H1 (cell line): ENCODE data around the gene TFB1M. TPM values are rescaled to one million over a fixed set of nuclear protein-coding genes. Genes with fewer than 3 reads are reported as not detected.
A peak's percentile ranks its signal among the peaks of the same experiment; 100 is the strongest.

ENCODE experiments used
- CTCF ChIA-PET: fragments of 300-600 bp; sonication (Branson Sonifier 250); formaldehyde crosslinking; loops from one replicate; lab custom pipeline; 2021; ENCODE audit not compliant: partially characterized antibody; lab: Charles Lee
- POLR2A ChIA-PET: fragments of 300-600 bp; sonication (Branson Sonifier 250); formaldehyde crosslinking; loops from one replicate; lab custom pipeline; 2021; ENCODE audit warnings: inconsistent platforms; ENCODE audit not compliant: partially characterized antibody; lab: Charles Lee
- DNase-seq, 2 experiments: peaks; one replicate each; pipeline versions ENCODE4 v3.0.0 to v3.0.0-alpha.2; 2010 to 2022; ENCODE audit warnings: low spot score in 2 of 2, low read depth in 1 of 2, mixed read lengths in 1 of 2
- FAIRE-seq: peaks from 2 replicates; lab custom pipeline; 2011; peaks lifted over from hg19 to GRCh38; lab: Jason Lieb, UNC
- H2AFZ ChIP-seq: 2 replicates; pipeline ENCODE4 v1.8.1; 2012; ENCODE audit warnings: low read length, inconsistent platforms
- H2AK5ac ChIP-seq: 2 replicates; pipeline ENCODE4 v1.6.1; 2013; ENCODE audit warnings: low read depth, low read length
- H2BK120ac ChIP-seq: replicated peaks from 2 replicates; pipeline ENCODE3; 2013; ENCODE audit warnings: low read depth, low read length, inconsistent platforms
- H2BK12ac ChIP-seq: 2 replicates; pipeline ENCODE4 v1.6.1; 2013; ENCODE audit warnings: low read depth, low read length
- H2BK15ac ChIP-seq: 2 replicates; pipeline ENCODE4 v1.6.1; 2013; ENCODE audit warnings: low read length
- H2BK20ac ChIP-seq: 2 replicates; pipeline ENCODE4 v1.6.1; 2013; ENCODE audit warnings: low read length
- H2BK5ac ChIP-seq: 2 replicates; pipeline ENCODE4 v1.6.1; 2013; ENCODE audit warnings: low read depth, low read length
- H3K14ac ChIP-seq: 2 replicates; pipeline ENCODE4 v1.6.1; 2013; ENCODE audit warnings: inconsistent platforms; ENCODE audit not compliant: insufficient read length
- H3K18ac ChIP-seq: 2 replicates; pipeline ENCODE4 v1.6.1; 2013; ENCODE audit warnings: low read length; ENCODE audit errors: extremely low read depth
- H3K23ac ChIP-seq: 2 replicates; pipeline ENCODE4 v1.6.1; 2013; ENCODE audit warnings: inconsistent platforms; ENCODE audit not compliant: insufficient read length
- H3K23me2 ChIP-seq: 2 replicates; pipeline ENCODE4 v1.6.1; 2013; ENCODE audit warnings: low read depth, low read length
- H3K27ac ChIP-seq: 2 replicates; pipeline ENCODE4 v1.6.1; 2011; ENCODE audit warnings: low read depth, low read length, inconsistent platforms
- H3K27me3 ChIP-seq, 4 experiments: replicated peaks in 1 of 4; 1 replicate in 1 of 4; 2 replicates in 3 of 4; pipeline versions ENCODE4 v1.6.1 to v1.8.1; 2011 to 2013; ENCODE audit warnings: low read length in 3 of 4, mild to moderate bottlenecking in 3 of 4, inconsistent platforms in 2 of 4, mixed read lengths in 2 of 4, moderate library complexity in 1 of 4; ENCODE audit not compliant: control insufficient read depth in 3 of 4, insufficient read depth in 3 of 4; ENCODE audit errors: extremely low read depth in 1 of 4
- H3K36me3 ChIP-seq, 4 experiments: 2 replicates each; pipeline versions ENCODE4 v1.6.1 to v1.8.1; 2011 to 2013; ENCODE audit warnings: mild to moderate bottlenecking in 4 of 4, low read length in 3 of 4, moderate library complexity in 2 of 4, control low read depth in 1 of 4, inconsistent platforms in 1 of 4; ENCODE audit not compliant: insufficient read depth in 4 of 4, control insufficient read depth in 2 of 4
- H3K4ac ChIP-seq: replicated peaks from 2 replicates; pipeline ENCODE3; 2013; ENCODE audit warnings: low read length, low read depth, mixed read lengths, inconsistent platforms; ENCODE audit not compliant: insufficient read length
- H3K4me1 ChIP-seq, 4 experiments: replicated peaks in 1 of 4; 1 replicate in 1 of 4; 2 replicates in 3 of 4; pipeline versions ENCODE4 v1.6.1 to v1.8.1; 2011 to 2013; ENCODE audit warnings: low read length in 3 of 4, inconsistent platforms in 2 of 4, mixed read lengths in 1 of 4; ENCODE audit not compliant: insufficient read depth in 4 of 4, control insufficient read depth in 3 of 4
- H3K4me2 ChIP-seq, 2 experiments: 2 replicates each; pipeline versions ENCODE4 v1.6.1 to v1.8.1; 2011 to 2013; ENCODE audit warnings: low read depth in 2 of 2, low read length in 2 of 2, control low read depth in 1 of 2, inconsistent platforms in 1 of 2, mild to moderate bottlenecking in 1 of 2; ENCODE audit not compliant: insufficient read depth in 1 of 2
- H3K4me3 ChIP-seq, 4 experiments: fragments of 200-600, 300-600 bp in 1 of 4; sonication (generic), shearing (Covaris generic), sonication (Bioruptor Twin) in 1 of 4; 2 replicates each; pipeline versions ENCODE4 v1.5.1 to v1.8.1; 2011 to 2016; ENCODE audit warnings: low read length in 4 of 4, low read depth in 3 of 4, control low read depth in 2 of 4, inconsistent platforms in 2 of 4, mild to moderate bottlenecking in 2 of 4, mixed read lengths in 1 of 4, moderate library complexity in 1 of 4; ENCODE audit not compliant: insufficient read depth in 2 of 4; ENCODE audit errors: extremely low read depth in 1 of 4
- H3K56ac ChIP-seq: replicated peaks from 2 replicates; pipeline ENCODE3; 2013; ENCODE audit warnings: low read depth, mild to moderate bottlenecking, mixed read lengths, low read length, inconsistent platforms; ENCODE audit not compliant: insufficient read length
- H3K79me1 ChIP-seq: 2 replicates; pipeline ENCODE4 v1.6.1; 2013; ENCODE audit warnings: low read depth, low read length, control low read depth
- H3K79me2 ChIP-seq, 2 experiments: 2 replicates each; pipeline versions ENCODE4 v1.6.1 to v1.8.1; 2012 to 2013; ENCODE audit warnings: low read length in 2 of 2, mild to moderate bottlenecking in 2 of 2, inconsistent platforms in 1 of 2; ENCODE audit not compliant: insufficient read depth in 2 of 2, control insufficient read depth in 1 of 2
- H3K9ac ChIP-seq, 4 experiments: replicated peaks in 1 of 4; 1 replicate in 1 of 4; 2 replicates in 3 of 4; pipeline versions ENCODE4 v1.6.1 to v1.8.1; 2011 to 2013; ENCODE audit warnings: low read depth in 3 of 4, low read length in 3 of 4, control low read depth in 2 of 4, mild to moderate bottlenecking in 2 of 4, moderate library complexity in 2 of 4, inconsistent platforms in 1 of 4; ENCODE audit errors: extremely low read depth in 1 of 4
- H3K9me3 ChIP-seq, 2 experiments: 2 replicates each; pipeline versions ENCODE4 v1.6.1 to v1.8.1; 2012 to 2013; ENCODE audit warnings: mild to moderate bottlenecking in 2 of 2, moderate library complexity in 2 of 2, control low read depth in 1 of 2, inconsistent platforms in 1 of 2, low read depth in 1 of 2, low read length in 1 of 2, mixed read lengths in 1 of 2; ENCODE audit not compliant: insufficient read depth in 2 of 2
- H4K20me1 ChIP-seq, 2 experiments: replicated peaks in 1 of 2; 2 replicates each; pipeline versions ENCODE3 to v1.8.1; 2011 to 2013; ENCODE audit warnings: inconsistent platforms in 2 of 2, low read length in 2 of 2, mild to moderate bottlenecking in 1 of 2; ENCODE audit not compliant: insufficient read depth in 2 of 2, control insufficient read depth in 1 of 2
- H4K5ac ChIP-seq: 2 replicates; pipeline ENCODE4 v1.6.1; 2013; ENCODE audit warnings: low read length, low read depth, mixed read lengths, inconsistent platforms; ENCODE audit not compliant: insufficient read length
- H4K8ac ChIP-seq: 2 replicates; pipeline ENCODE4 v1.8.0; 2013; ENCODE audit warnings: mild to moderate bottlenecking, moderate library complexity, low read length, inconsistent platforms; ENCODE audit not compliant: insufficient read depth; ENCODE audit errors: extremely low read depth
- H4K91ac ChIP-seq: replicated peaks from 2 replicates; pipeline ENCODE3; 2013; ENCODE audit warnings: low read length, mixed read lengths, inconsistent platforms; ENCODE audit not compliant: insufficient read length
- BRCA1 ChIP-seq: IDR thresholded peaks from 2 replicates; pipeline ENCODE4 v1.6.1; 2012; ENCODE audit warnings: low read depth, low read length, improper control_type of control experiment
- CREB1 ChIP-seq: IDR thresholded peaks from 2 replicates; pipeline ENCODE4 v1.6.1; 2012; ENCODE audit warnings: inconsistent platforms
- CTBP2 ChIP-seq: IDR thresholded peaks from 2 replicates; pipeline ENCODE4 v1.7.0; 2011; ENCODE audit warnings: borderline replicate concordance, mild to moderate bottlenecking, moderate library complexity, mixed read lengths, low read length; ENCODE audit not compliant: insufficient read depth, insufficient read length
- GABPA ChIP-seq: IDR thresholded peaks from 2 replicates; pipeline ENCODE4 v1.6.1; 2011; ENCODE audit warnings: mild to moderate bottlenecking, low read length, moderate library complexity, borderline replicate concordance; ENCODE audit not compliant: insufficient read depth
- GTF2F1 ChIP-seq: IDR thresholded peaks from 2 replicates; pipeline ENCODE4 v1.6.1; 2012; ENCODE audit warnings: low read depth, low read length, improper control_type of control experiment, borderline replicate concordance
- NANOG ChIP-seq: IDR thresholded peaks from 2 replicates; pipeline ENCODE4 v1.6.1; 2011; ENCODE audit warnings: low read length, low read depth, mild to moderate bottlenecking, inconsistent platforms; ENCODE audit not compliant: insufficient read depth, poor library complexity, severe bottlenecking
- POU5F1 ChIP-seq: IDR thresholded peaks from 2 replicates; pipeline ENCODE4 v1.6.1; 2011; ENCODE audit warnings: low read depth, mild to moderate bottlenecking, low read length, moderate library complexity
- RBBP5 ChIP-seq: IDR thresholded peaks from 2 replicates; pipeline ENCODE4 v1.7.1; 2012; ENCODE audit warnings: low read depth, mild to moderate bottlenecking, inconsistent platforms, low read length, moderate library complexity, borderline replicate concordance
- SAP30 ChIP-seq: fragments of 300-600 bp; sonication (generic); IDR thresholded peaks from 2 replicates; pipeline ENCODE4 v1.7.1; 2012; ENCODE audit warnings: low read length, moderate library complexity, mild to moderate bottlenecking, inconsistent platforms; ENCODE audit not compliant: insufficient read depth, insufficient replicate concordance
- SP1 ChIP-seq: IDR thresholded peaks from 2 replicates; pipeline ENCODE4 v1.6.1; 2011; ENCODE audit warnings: low read depth, low read length
- SP2 ChIP-seq: IDR thresholded peaks from 2 replicates; pipeline ENCODE4 v1.6.1; 2012; ENCODE audit warnings: mild to moderate bottlenecking, low read length, inconsistent platforms
- SUZ12 ChIP-seq: fragments of 200-600 bp; sonication (generic); IDR thresholded peaks from 2 replicates; pipeline ENCODE4 v1.6.1; 2012; ENCODE audit warnings: mild to moderate bottlenecking, inconsistent platforms, low read length, moderate library complexity, mixed read lengths
- TEAD4 ChIP-seq: IDR thresholded peaks from 2 replicates; pipeline ENCODE4 v1.6.1; 2012; ENCODE audit warnings: low read depth, low read length, inconsistent platforms, mixed read lengths
- WGBS, 2 experiments: shearing (Covaris generic) in 1 of 2; methylation state at CpG; one replicate each; pipeline versions ENCODE4 v1.1.6 to v1.1.7; 2013 to 2015; ENCODE audit warnings: low lambda C conversion rate in 2 of 2, mixed read lengths in 2 of 2, inconsistent platforms in 1 of 2, low coverage in 1 of 2, missing lambda C conversion rate in 1 of 2; ENCODE audit not compliant: insufficient replicate concordance in 2 of 2, insufficient coverage in 1 of 2, insufficient read length in 1 of 2; ENCODE audit errors: extremely low coverage in 1 of 2, missing lambda C conversion rate in 1 of 2; 5-methylcytosine and 5-hydroxymethylcytosine counted together
- polyA plus RNA-seq, 7 experiments: library from polyadenylated mRNA; depleted of rRNA in 3 of 7; stranded (reverse) in 5 of 7; unstranded in 2 of 7; fragments of >200 nt in 5 of 7; fragments of 200-250 nt in 2 of 7; gene quantifications; 1 replicate in 5 of 7; 2 replicates in 1 of 7; 4 replicates in 1 of 7; pipeline versions ENCODE4 v1.2.1 to v1.2.3, GENCODE V29; 2011 to 2013; ENCODE audit warnings: missing spikeins in 2 of 7, mixed read lengths in 2 of 7
- total RNA-seq: library from RNA; stranded (reverse); fragmentation: NEBNext Ultra II Directional; extraction: Animal tissue kit (Norgen Biotek cat#: 25700); gene quantifications from 2 replicates; pipeline ENCODE4 v1.2.1, GENCODE V29; 2021
- TF ChIP-seq, protein P1 (sequence below): IDR thresholded peaks from 2 replicates; pipeline ENCODE4 v1.6.1; 2012; ENCODE audit warnings: inconsistent platforms

The TFB1M gene
- total and polyA plus RNA-seq, 2 of the 8 experiments (the other 6 are each of a cell fraction or from before 2014, with no cell fraction given), result 28.2 to 49.4 TPM

DNA sequence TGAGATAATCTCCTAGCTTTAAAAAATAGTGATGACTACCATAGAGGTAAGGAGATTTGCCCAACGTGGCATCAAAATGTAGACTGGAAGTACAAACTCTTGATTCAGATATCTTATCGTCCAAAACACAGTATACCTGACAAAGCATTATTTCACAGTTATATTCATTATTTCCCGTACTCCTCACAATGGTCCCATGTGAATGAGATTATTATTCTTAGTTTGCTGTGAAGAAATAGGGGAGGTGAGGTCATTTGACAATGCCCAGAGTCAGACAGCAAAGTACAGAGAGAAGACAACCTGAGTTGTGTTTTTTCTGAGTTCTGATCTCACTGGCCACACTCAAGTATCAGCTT is 1.2 kb upstream of the TFB1M start:
- Histone ChIP-seq H3K56ac (no peak overlapping the region), H3K4me2 (peak overlapping the region; percentile 85 to 95), H2BK12ac (no peak overlapping the region), H2BK20ac (no peak overlapping the region), H2AK5ac (no peak overlapping the region), H4K20me1 (no peaks in the 10 kb centered on the region), H3K23ac (no peak overlapping the region), H3K4me3 (peak overlapping the region in 2 of 4 experiments; percentile 92 to 94; a peak in 4 of 8 replicates), H3K14ac (no peak overlapping the region), H3K79me2 (peaks cover 0 to 25% of the 10 kb centered on the region in 2 experiments; a peak in 2 of 4 replicates), H3K23me2 (peaks cover 6% of the 10 kb centered on the region), H2BK120ac (no peak overlapping the region), H2BK15ac (no peak overlapping the region), H3K9ac (no peak overlapping the region), H2AFZ (no peak overlapping the region), H3K79me1 (no peaks in the 10 kb centered on the region), H3K27ac (no peak overlapping the region), H3K18ac (no peak overlapping the region), H3K27me3 (no peaks in the 10 kb centered on the region), H4K91ac (no peak overlapping the region), H3K4me1 (no peaks in the 10 kb centered on the region), H3K9me3 (no peaks in the 10 kb centered on the region), H4K8ac (no peak overlapping the region), H3K36me3 (peaks cover 0 to 22% (median 2%) of the 10 kb centered on the region in 4 experiments; a peak in 2 of 8 replicates), H3K4ac (no peak overlapping the region), H4K5ac (no peak overlapping the region), H2BK5ac (no peak overlapping the region)
- 80% methylated on average over 3 of the region's 3 CpGs; no CpG with 5 or more reads in 1 of the 2 experiments for WGBS, 2 experiments
- DNase-seq, result no peak
- FAIRE-seq, result peak; percentile 42
- CTCF ChIA-PET, result interaction anchor here (0.6 to 2.5 kb wide), 6 partner anchors 11 to 300 kb away, joined by 3 to 10 read pairs (median 3); no protein-coding TSS in a partner anchor
- POLR2A ChIA-PET, result interaction anchor here (0.7 to 0.8 kb wide), 3 partner anchors 11 to 973 kb away, joined by 3 read pairs; no protein-coding TSS in a partner anchor
- TF ChIP-seq NANOG, result no peak
- TF ChIP-seq SP1, result no peak
- TF ChIP-seq, protein P1, sequence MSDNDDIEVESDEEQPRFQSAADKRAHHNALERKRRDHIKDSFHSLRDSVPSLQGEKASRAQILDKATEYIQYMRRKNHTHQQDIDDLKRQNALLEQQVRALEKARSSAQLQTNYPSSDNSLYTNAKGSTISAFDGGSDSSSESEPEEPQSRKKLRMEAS, result no peak
- no peak for TF ChIP-seq RBBP5
- TF ChIP-seq GTF2F1, result no peak
- TF ChIP-seq BRCA1, result no peak
- TF ChIP-seq SP2, result no peak
- no peak for TF ChIP-seq TEAD4
- TF ChIP-seq GABPA, result no peak
- no peak for TF ChIP-seq CTBP2
- no peak for TF ChIP-seq CREB1
- TF ChIP-seq SAP30, result no peak
- TF ChIP-seq SUZ12, result no peak
- TF ChIP-seq POU5F1, result no peak
